Bronchial epithelial cell (primary cell): ENCODE data around the gene CHRDL1. TPM values are rescaled to one million over a fixed set of nuclear protein-coding genes. Genes with fewer than 3 reads are reported as not detected.

Experiments
- DNase-seq: peaks from one replicate; pipeline ENCODE4 v3.0.0-alpha.2; 2010; ENCODE audit warnings: low read depth
- FAIRE-seq: peaks from 2 replicates; lab custom pipeline; 2011; peaks lifted over from hg19 to GRCh38; lab: Jason Lieb, UNC
- H3K27me3 ChIP-seq: 2 replicates; pipeline ENCODE4 v1.5.1; 2011; ENCODE audit warnings: low read length; ENCODE audit not compliant: control insufficient read depth, insufficient read depth
- H3K36me3 ChIP-seq: 2 replicates; pipeline ENCODE4 v1.5.1; 2011; ENCODE audit warnings: low read length; ENCODE audit not compliant: control insufficient read depth, insufficient read depth
- H3K4me3 ChIP-seq: 2 replicates; pipeline ENCODE4 v1.5.1; 2011; ENCODE audit warnings: mild to moderate bottlenecking, low read depth, low read length, control low read depth
- CTCF ChIP-seq: IDR thresholded peaks from 2 replicates; pipeline ENCODE4 v1.5.1; 2011; ENCODE audit warnings: mild to moderate bottlenecking, moderate library complexity, low read length, control low read depth, inconsistent platforms; ENCODE audit not compliant: insufficient read depth, severe bottlenecking
- total RNA-seq: library from RNA; depleted of rRNA; stranded (reverse); fragments of >200 nt; gene quantifications from 2 replicates; pipeline ENCODE4 v1.2.1, GENCODE V29; 2014

The CHRDL1 gene
- total RNA-seq, 1 donor from 2014 or later = not detected

- DNase-seq = no peak
- no peak overlapping the region for H3K4me3 ChIP-seq
- no peaks in the 10 kb centered on the region for H3K27me3 ChIP-seq
- TF ChIP-seq CTCF = no peak
- FAIRE-seq = no peak
- H3K36me3 ChIP-seq = no peaks in the 10 kb centered on the region
These were observed 1.0 kb downstream of the CHRDL1 start for GRCh38 chrX:110794601-110795000.

GRCh38 chrX:110791071-110791470 is 4.5 kb downstream of the CHRDL1 start:
- Histone ChIP-seq H3K27me3 (no peaks in the 10 kb centered on the region), H3K4me3 (no peak overlapping the region), H3K36me3 (no peaks in the 10 kb centered on the region)
- TF ChIP-seq CTCF = no peak
- DNase-seq (no peak), FAIRE-seq (no peak)

GRCh38 chrX:110786486-110786885 is 9.1 kb downstream of the CHRDL1 start:
- no peak for DNase-seq
- no peaks in the 10 kb centered on the region for H3K36me3 ChIP-seq
- FAIRE-seq = no peak

GRCh38 chrX:110759785-110760184 is 35.8 kb downstream of the CHRDL1 start:
- FAIRE-seq (no peak), DNase-seq (no peak)
- H3K36me3 ChIP-seq = no peaks in the 10 kb centered on the region
- H3K4me3 ChIP-seq = no peak overlapping the region
- no peaks in the 10 kb centered on the region for H3K27me3 ChIP-seq
- no peak for TF ChIP-seq CTCF

More at GRCh38 chrX:110786486-110786885, 9.1 kb downstream of the CHRDL1 start:
- TF ChIP-seq CTCF = no peak
- Histone ChIP-seq H3K27me3 (no peaks in the 10 kb centered on the region), H3K4me3 (no peak overlapping the region)

GRCh38 chrX:110758781-110759422 is 36.7 kb downstream of the CHRDL1 start:
- no peak for FAIRE-seq

More at GRCh38 chrX:110758781-110759422, 36.7 kb downstream of the CHRDL1 start:
- DNase-seq = no peak
- no peak for TF ChIP-seq CTCF
- H3K27me3 ChIP-seq = no peaks in the 10 kb centered on the region
- H3K4me3 ChIP-seq = no peak overlapping the region
- no peaks in the 10 kb centered on the region for H3K36me3 ChIP-seq
